ENCODE data around the gene XPNPEP2. TPM values are rescaled to one million over a fixed set of nuclear protein-coding genes. Genes with fewer than 3 reads are reported as not detected.
A peak's percentile ranks its signal among the peaks of the same experiment; 100 is the strongest.

Gene XPNPEP2
- total RNA-seq, 2 experiments from 2014 or later, result 1.6 to 1.7 TPM

GRCh38 chrX:129781680-129782495 lies 43.1 kb downstream of the XPNPEP2 start:
- no peak for DNase-seq

GRCh38 chrX:129782706-129783105 lies 43.9 kb downstream of the XPNPEP2 start:
- H3K27ac Mint-ChIP-seq, result peak overlapping the region; percentile 88
- peaks cover 55% of the 10 kb centered on the region for H3K4me1 Mint-ChIP-seq (ENCODE audit: low read depth)
- peaks cover 79% of the 10 kb centered on the region for H3K36me3 Mint-ChIP-seq (ENCODE audit: low read depth)
- H3K27me3 Mint-ChIP-seq (ENCODE audit: low read depth), result no peaks in the 10 kb centered on the region
- no peak for ATAC-seq
- no peaks in the 10 kb centered on the region for H3K9me3 Mint-ChIP-seq (ENCODE audit: insufficient read depth)
- ChIA-PET CTCF (interaction anchor here (1.3 to 6.7 kb wide), 7 partner anchors 13 to 127 kb away, joined by 3 to 71 read pairs (median 11); partner anchors contain the start of gene APLN), POLR2A (interaction anchor here (0.8 to 10.3 kb wide), 6 partner anchors 12 to 123 kb away, joined by 3 to 165 read pairs (median 26); no protein-coding TSS in a partner anchor)
- peak overlapping the region; percentile 89 for H3K4me3 Mint-ChIP-seq
- no peak for DNase-seq

More at GRCh38 chrX:129781680-129782495, 43.1 kb downstream of the XPNPEP2 start:
- peak overlapping the region; percentile 88 for H3K27ac Mint-ChIP-seq
- peak overlapping the region; percentile 89 for H3K4me3 Mint-ChIP-seq
- no peaks in the 10 kb centered on the region for H3K27me3 Mint-ChIP-seq (ENCODE audit: low read depth)
- H3K36me3 Mint-ChIP-seq (ENCODE audit: low read depth), result peaks cover 71% of the 10 kb centered on the region
- peaks cover 54% of the 10 kb centered on the region for H3K4me1 Mint-ChIP-seq (ENCODE audit: low read depth)
- ChIA-PET CTCF (interaction anchor here (0.9 to 6.7 kb wide), 14 partner anchors 12 to 174 kb away, joined by 3 to 71 read pairs (median 6); partner anchors contain the start of gene APLN), POLR2A (interaction anchor here (0.5 to 10.3 kb wide), 8 partner anchors 8 to 142 kb away, joined by 3 to 165 read pairs (median 16); no protein-coding TSS in a partner anchor)
- no peak for ATAC-seq
- H3K9me3 Mint-ChIP-seq (ENCODE audit: insufficient read depth), result no peaks in the 10 kb centered on the region

GRCh38 chrX:129783291-129783713 lies 44.5 kb downstream of the XPNPEP2 start:
- Mint-ChIP-seq H3K27ac (peak overlapping the region; percentile 88), H3K4me3 (peak overlapping the region; percentile 89), H3K27me3 (ENCODE audit: low read depth) (no peaks in the 10 kb centered on the region), H3K4me1 (ENCODE audit: low read depth) (peaks cover 51% of the 10 kb centered on the region), H3K36me3 (ENCODE audit: low read depth) (peaks cover 81% of the 10 kb centered on the region), H3K9me3 (ENCODE audit: insufficient read depth) (no peaks in the 10 kb centered on the region)
- ATAC-seq (no peak), DNase-seq (no peak)
- ChIA-PET CTCF (interaction anchor here (0.9 to 6.7 kb wide), 8 partner anchors 14 to 142 kb away, joined by 3 to 71 read pairs (median 6); partner anchors contain the start of gene APLN), POLR2A (interaction anchor here (0.8 to 10.3 kb wide), 6 partner anchors 12 to 124 kb away, joined by 3 to 165 read pairs (median 26); no protein-coding TSS in a partner anchor)

GRCh38 chrX:129784371-129784770 lies 45.6 kb downstream of the XPNPEP2 start:
- peaks cover 83% of the 10 kb centered on the region for H3K36me3 Mint-ChIP-seq (ENCODE audit: low read depth)
- no peak for DNase-seq
- POLR2A ChIA-PET, result interaction anchor here (0.7 to 10.3 kb wide), 4 partner anchors 11 to 180 kb away, joined by 3 to 165 read pairs (median 106); no protein-coding TSS in a partner anchor
- H3K4me1 Mint-ChIP-seq (ENCODE audit: low read depth), result peaks cover 46% of the 10 kb centered on the region
- peak overlapping the region; percentile 88 for H3K27ac Mint-ChIP-seq
- H3K4me3 Mint-ChIP-seq, result peak overlapping the region; percentile 89
- CTCF ChIA-PET, result interaction anchor here (1.0 to 6.7 kb wide), 4 partner anchors 15 to 141 kb away, joined by 3 to 71 read pairs (median 22); no protein-coding TSS in a partner anchor
- no peaks in the 10 kb centered on the region for H3K27me3 Mint-ChIP-seq (ENCODE audit: low read depth)
- ATAC-seq, result no peak
- no peaks in the 10 kb centered on the region for H3K9me3 Mint-ChIP-seq (ENCODE audit: insufficient read depth)

- H3K36me3 Mint-ChIP-seq (ENCODE audit: low read depth), result peaks cover 82% of the 10 kb centered on the region
These were observed 46.6 kb downstream of the XPNPEP2 start for GRCh38 chrX:129785160-129785947.

GRCh38 chrX:129786210-129786651 lies 47.5 kb downstream of the XPNPEP2 start:
- peaks cover 48% of the 10 kb centered on the region for H3K4me1 Mint-ChIP-seq (ENCODE audit: low read depth)
- no peaks in the 10 kb centered on the region for H3K27me3 Mint-ChIP-seq (ENCODE audit: low read depth)
- POLR2A ChIA-PET, result no interaction called here
- H3K27ac Mint-ChIP-seq, result peak overlapping the region; percentile 84
- H3K4me3 Mint-ChIP-seq, result peak overlapping the region; percentile 74
- CTCF ChIA-PET, result interaction anchor here (1.0 kb wide), 1 partner anchor 29 kb away, joined by 4 read pairs; no protein-coding TSS in a partner anchor
- no peak for ATAC-seq
- H3K36me3 Mint-ChIP-seq (ENCODE audit: low read depth), result peaks cover 82% of the 10 kb centered on the region
- H3K9me3 Mint-ChIP-seq (ENCODE audit: insufficient read depth), result no peaks in the 10 kb centered on the region
- DNase-seq, result no peak

More at GRCh38 chrX:129785160-129785947, 46.6 kb downstream of the XPNPEP2 start:
- Mint-ChIP-seq H3K4me3 (peak overlapping the region; percentile 74), H3K4me1 (ENCODE audit: low read depth) (peaks cover 46% of the 10 kb centered on the region), H3K9me3 (ENCODE audit: insufficient read depth) (no peaks in the 10 kb centered on the region), H3K27ac (peak overlapping the region; percentile 84), H3K27me3 (ENCODE audit: low read depth) (no peaks in the 10 kb centered on the region)
- ATAC-seq (no peak), DNase-seq (no peak)
- CTCF ChIA-PET, result interaction anchor here (1.1 to 6.7 kb wide), 2 partner anchors 16 to 29 kb away, joined by 3 to 71 read pairs; no protein-coding TSS in a partner anchor
- POLR2A ChIA-PET, result interaction anchor here (0.6 to 10.3 kb wide), 4 partner anchors 10 to 284 kb away, joined by 3 to 162 read pairs (median 3); no protein-coding TSS in a partner anchor

GRCh38 chrX:129787336-129788055 lies 48.7 kb downstream of the XPNPEP2 start:
- H3K9me3 Mint-ChIP-seq (ENCODE audit: insufficient read depth), result no peaks in the 10 kb centered on the region
- peak overlapping the region; percentile 68 for H3K27ac Mint-ChIP-seq
- H3K27me3 Mint-ChIP-seq (ENCODE audit: low read depth), result no peaks in the 10 kb centered on the region
- peaks cover 77% of the 10 kb centered on the region for H3K36me3 Mint-ChIP-seq (ENCODE audit: low read depth)
- POLR2A ChIA-PET, result interaction anchor here (0.6 to 1.1 kb wide), 3 partner anchors 16 to 378 kb away, joined by 3 read pairs; partner anchors contain the start of gene AIFM1
- H3K4me3 Mint-ChIP-seq, result peak overlapping the region; percentile 47
- CTCF ChIA-PET, result interaction anchor here (1.5 kb wide), 1 partner anchor 60 kb away, joined by 5 read pairs; no protein-coding TSS in a partner anchor
- peaks cover 48% of the 10 kb centered on the region for H3K4me1 Mint-ChIP-seq (ENCODE audit: low read depth)
- ATAC-seq (no peak), DNase-seq (no peak)

GRCh38 chrX:129788527-129788926 lies 49.7 kb downstream of the XPNPEP2 start:
- no peaks in the 10 kb centered on the region for H3K9me3 Mint-ChIP-seq (ENCODE audit: insufficient read depth)
- H3K27ac Mint-ChIP-seq, result peak overlapping the region; percentile 55
- peaks cover 43% of the 10 kb centered on the region for H3K4me1 Mint-ChIP-seq (ENCODE audit: low read depth)
- no peaks in the 10 kb centered on the region for H3K27me3 Mint-ChIP-seq (ENCODE audit: low read depth)
- H3K4me3 Mint-ChIP-seq, result no peak overlapping the region
- POLR2A ChIA-PET, result no interaction called here
- ATAC-seq (no peak), DNase-seq (no peak)
- H3K36me3 Mint-ChIP-seq (ENCODE audit: low read depth), result peaks cover 76% of the 10 kb centered on the region
- CTCF ChIA-PET, result no interaction called here

GRCh38 chrX:129790146-129790545 lies 51.4 kb downstream of the XPNPEP2 start:
- peaks cover 72% of the 10 kb centered on the region for H3K36me3 Mint-ChIP-seq (ENCODE audit: low read depth)
- no peaks in the 10 kb centered on the region for H3K27me3 Mint-ChIP-seq (ENCODE audit: low read depth)
- H3K4me3 Mint-ChIP-seq, result no peak overlapping the region
- H3K27ac Mint-ChIP-seq, result peak overlapping the region; percentile 43
- no peaks in the 10 kb centered on the region for H3K9me3 Mint-ChIP-seq (ENCODE audit: insufficient read depth)
- DNase-seq (no peak), ATAC-seq (no peak)
- ChIA-PET POLR2A (interaction anchor here (1.5 kb wide), 1 partner anchor 9 kb away, joined by 5 read pairs; no protein-coding TSS in a partner anchor), CTCF (no interaction called here)
- peaks cover 38% of the 10 kb centered on the region for H3K4me1 Mint-ChIP-seq (ENCODE audit: low read depth)

- Mint-ChIP-seq H3K27ac (no peak overlapping the region), H3K27me3 (ENCODE audit: low read depth) (no peaks in the 10 kb centered on the region), H3K9me3 (ENCODE audit: insufficient read depth) (no peaks in the 10 kb centered on the region), H3K4me1 (ENCODE audit: low read depth) (peaks cover 32% of the 10 kb centered on the region), H3K4me3 (no peak overlapping the region), H3K36me3 (ENCODE audit: low read depth) (peaks cover 72% of the 10 kb centered on the region)
- no peak for ATAC-seq
- ChIA-PET POLR2A (interaction anchor here (1.5 kb wide), 1 partner anchor 9 kb away, joined by 5 read pairs; no protein-coding TSS in a partner anchor), CTCF (no interaction called here)
- DNase-seq, result no peak
These were observed 52.0 kb downstream of the XPNPEP2 start for GRCh38 chrX:129790808-129791207.
